WI38 (cell line): ENCODE data around the gene NPAS2.
A peak's percentile ranks its signal among the peaks of the same experiment; 100 is the strongest.

Experiments used
- H3K4me3 ChIP-seq: 2 replicates; pipeline ENCODE4 v1.5.1; 2011; ENCODE audit warnings: low read depth, mild to moderate bottlenecking, control low read depth, low read length
- CTCF ChIP-seq: IDR thresholded peaks from 2 replicates; pipeline ENCODE4 v1.5.1; 2012; ENCODE audit warnings: low read depth, mild to moderate bottlenecking, control low read depth, low read length

Gene NPAS2

GRCh38 chr2:100906131-100906530, 86.2 kb downstream of the NPAS2 start:
- H3K4me3 ChIP-seq, result no peak overlapping the region
- TF ChIP-seq CTCF, result no peak

- H3K4me3 ChIP-seq, result no peak overlapping the region
- TF ChIP-seq CTCF, result no peak
These were observed 86.7 kb downstream of the NPAS2 start for GRCh38 chr2:100906679-100907078.

GRCh38 chr2:100907832-100908231, 87.9 kb downstream of the NPAS2 start:
- no peak overlapping the region for H3K4me3 ChIP-seq
- TF ChIP-seq CTCF, result no peak

- TF ChIP-seq CTCF, result no peak
These were observed 89.7 kb downstream of the NPAS2 start for GRCh38 chr2:100909534-100910081.

GRCh38 chr2:100910111-100910510, 90.2 kb downstream of the NPAS2 start:
- no peak overlapping the region for H3K4me3 ChIP-seq
- TF ChIP-seq CTCF, result no peak

More at GRCh38 chr2:100909534-100910081, 89.7 kb downstream of the NPAS2 start:
- no peak overlapping the region for H3K4me3 ChIP-seq

GRCh38 chr2:100919316-100919715, 99.4 kb downstream of the NPAS2 start:
- TF ChIP-seq CTCF, result peak; percentile 24; the same call in 1 of the 2 replicates

GRCh38 chr2:100921685-100922161, 101.8 kb downstream of the NPAS2 start:
- H3K4me3 ChIP-seq, result no peak overlapping the region
- no peak for TF ChIP-seq CTCF

More at GRCh38 chr2:100919316-100919715, 99.4 kb downstream of the NPAS2 start:
- no peak overlapping the region for H3K4me3 ChIP-seq
